Mucosa of rectum (tissue), 2 donors: ENCODE results near the gene C12orf75.

Experiments
- H3K27ac ChIP-seq, 2 donors: one replicate each; pipeline ENCODE4 v1.7.0; 2013; ENCODE audit warnings: inconsistent platforms in 2 of 2, low read depth in 2 of 2, low read length in 2 of 2
- H3K27me3 ChIP-seq, 2 donors: one replicate each; pipeline ENCODE4 v1.7.0; 2013; ENCODE audit warnings: low read length in 2 of 2; ENCODE audit not compliant: control insufficient read depth in 2 of 2, insufficient read depth in 2 of 2
- H3K36me3 ChIP-seq, 2 donors: one replicate each; pipeline ENCODE4 v1.7.0; 2013; ENCODE audit warnings: low read length in 2 of 2; ENCODE audit not compliant: control insufficient read depth in 2 of 2, insufficient read depth in 2 of 2
- H3K4me1 ChIP-seq, 2 donors: one replicate each; pipeline ENCODE4 v1.7.0; 2013; ENCODE audit warnings: low read length in 2 of 2, mild to moderate bottlenecking in 1 of 2; ENCODE audit not compliant: control insufficient read depth in 2 of 2, insufficient read depth in 2 of 2
- H3K4me3 ChIP-seq, 2 donors: one replicate each; pipeline ENCODE4 v1.7.0; 2013; ENCODE audit warnings: low read length in 2 of 2
- H3K9ac ChIP-seq, 2 donors: one replicate each; pipeline ENCODE4 v1.7.0; 2013; ENCODE audit warnings: low read length in 2 of 2, low read depth in 1 of 2, mild to moderate bottlenecking in 1 of 2
- H3K9me3 ChIP-seq, 2 donors: one replicate each; pipeline ENCODE4 v1.7.0; 2013; ENCODE audit warnings: low read length in 2 of 2; ENCODE audit not compliant: control insufficient read depth in 2 of 2
- donor health status: healthy.
- donor health status: Normal muscosa, but diverticular disease.

C12orf75 gene

DNA sequence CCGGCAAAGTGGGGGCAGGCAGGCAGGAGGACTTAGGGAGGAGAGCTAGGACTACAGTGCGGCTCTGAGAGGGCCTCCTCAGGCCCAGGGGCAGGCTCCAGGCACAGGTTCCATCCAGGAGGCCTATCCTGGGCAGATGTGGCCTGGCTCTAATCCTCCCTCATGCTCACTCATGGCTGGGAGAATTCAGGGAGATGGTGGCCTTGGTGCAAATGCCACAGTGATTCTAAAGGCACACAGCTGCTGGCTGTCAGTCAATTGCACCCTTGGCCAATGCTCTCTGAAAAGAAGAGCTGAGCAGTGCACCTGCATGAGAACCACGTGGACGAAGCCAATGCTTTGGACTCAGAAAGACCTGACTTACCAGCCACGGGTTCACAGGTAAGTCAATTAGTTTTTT lies 89.6 kb downstream of the C12orf75 start:
- Histone ChIP-seq H3K4me1 (no peaks in the 10 kb centered on the region), H3K27ac (no peak overlapping the region), H3K9ac (no peak overlapping the region), H3K36me3 (no peaks in the 10 kb centered on the region), H3K27me3 (peaks cover 0 to 2% of the 10 kb centered on the region in 2 donors), H3K9me3 (no peaks in the 10 kb centered on the region), H3K4me3 (no peak overlapping the region)

GRCh38 chr12:105420659-105421240 lies 90.3 kb downstream of the C12orf75 start:
- Histone ChIP-seq H3K36me3 (no peaks in the 10 kb centered on the region), H3K4me1 (no peaks in the 10 kb centered on the region), H3K27ac (no peak overlapping the region), H3K27me3 (no peaks in the 10 kb centered on the region), H3K9me3 (no peaks in the 10 kb centered on the region), H3K9ac (no peak overlapping the region), H3K4me3 (no peak overlapping the region)
